Stimulated activated CD8-positive, alpha-beta memory T cell treated with anti-CD3 and anti-CD28 coated beads, Interleukin-7, amount 100 ng/mL, for 1 hour (primary cell): ENCODE results near the gene SLIT3.

Experiments
- DNase-seq, 2 donors: peaks; one replicate each; pipeline ENCODE4 v3.0.0-alpha.2; 2020; ENCODE audit warnings: low read depth in 2 of 2

SLIT3 gene

DNA sequence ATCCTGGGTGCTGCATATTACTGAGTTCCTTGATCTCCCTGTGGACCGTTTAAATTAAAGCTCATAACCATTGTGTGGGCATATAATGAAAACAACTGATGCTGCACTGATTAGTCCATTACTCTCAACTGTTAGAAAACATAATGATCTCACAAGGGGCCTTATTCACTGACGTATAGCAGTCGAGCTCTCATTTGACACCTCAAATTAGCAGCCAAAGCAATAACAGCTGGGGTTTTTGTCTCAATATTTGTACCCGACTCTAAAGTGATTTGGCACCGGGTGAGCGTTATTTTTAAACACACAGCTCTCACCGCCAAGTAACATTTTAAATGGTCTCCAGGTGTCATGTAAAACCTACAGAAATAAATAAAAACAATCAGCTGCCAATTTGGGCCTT lies 469.6 kb downstream of the SLIT3 start:
- DNase-seq, result no peak

DNA sequence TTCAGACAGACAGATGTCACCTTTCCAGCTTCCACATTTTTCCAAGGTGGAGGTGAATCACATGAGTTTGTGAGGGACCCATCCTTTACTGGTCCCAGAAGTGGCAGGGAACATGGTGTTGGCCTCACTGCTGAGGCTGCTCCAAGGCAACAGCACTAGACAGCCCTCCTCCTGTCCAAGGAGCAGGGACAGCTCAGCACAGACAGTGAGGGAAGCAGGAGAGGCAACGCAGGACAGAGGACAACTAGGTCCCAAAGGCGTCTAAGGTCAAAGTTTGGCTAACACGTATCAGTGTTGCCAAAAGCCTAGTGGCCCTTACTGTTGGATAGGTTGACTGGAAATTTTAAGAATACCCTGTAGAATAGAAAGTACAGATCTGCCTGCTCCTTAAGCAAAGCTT lies 470.1 kb downstream of the SLIT3 start:
- no peak for DNase-seq

DNA sequence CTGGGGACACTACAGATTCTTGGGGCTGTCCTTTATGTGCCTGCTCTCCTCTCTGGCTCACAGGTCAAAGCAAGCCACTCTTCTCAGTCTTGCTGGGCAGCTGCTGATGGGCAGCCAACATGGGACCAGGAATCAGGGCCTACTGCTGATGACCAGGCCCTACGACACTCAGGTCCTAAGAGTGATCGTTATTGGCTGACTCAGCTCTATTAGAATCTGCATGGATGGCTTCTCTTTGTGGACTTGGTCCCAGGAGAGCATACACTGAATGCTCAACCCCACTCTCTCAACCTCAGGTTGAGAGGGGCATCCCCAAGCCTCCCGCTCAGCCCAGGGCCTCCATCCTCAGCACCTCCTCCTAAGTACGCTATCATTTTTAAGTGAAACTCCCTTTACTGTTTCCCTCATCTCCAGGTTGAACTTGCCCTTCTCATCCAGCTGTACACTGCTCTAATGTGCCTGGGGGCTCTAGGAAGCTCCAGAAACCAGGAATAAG lies 471.0 kb downstream of the SLIT3 start:
- no peak for DNase-seq

DNA sequence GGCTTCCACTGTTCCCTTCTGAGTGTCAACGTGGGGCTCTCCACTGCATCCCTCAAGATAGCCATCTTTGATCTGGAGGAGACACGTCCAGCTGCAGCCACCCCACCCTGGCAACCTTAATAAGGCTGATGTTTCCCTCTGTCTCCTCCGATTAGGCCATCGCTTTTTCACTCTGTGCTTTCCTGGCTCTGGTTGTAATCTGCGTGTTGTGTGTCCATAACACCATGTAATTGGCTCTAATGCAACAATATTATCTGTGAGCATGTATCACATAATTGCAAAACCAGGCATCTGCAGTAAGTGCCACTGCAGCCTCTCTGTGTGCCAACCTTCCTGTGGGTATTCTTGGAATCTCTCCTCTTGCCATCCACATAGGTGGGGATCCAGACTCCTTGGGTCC lies 471.9 kb downstream of the SLIT3 start:
- no peak for DNase-seq

DNA sequence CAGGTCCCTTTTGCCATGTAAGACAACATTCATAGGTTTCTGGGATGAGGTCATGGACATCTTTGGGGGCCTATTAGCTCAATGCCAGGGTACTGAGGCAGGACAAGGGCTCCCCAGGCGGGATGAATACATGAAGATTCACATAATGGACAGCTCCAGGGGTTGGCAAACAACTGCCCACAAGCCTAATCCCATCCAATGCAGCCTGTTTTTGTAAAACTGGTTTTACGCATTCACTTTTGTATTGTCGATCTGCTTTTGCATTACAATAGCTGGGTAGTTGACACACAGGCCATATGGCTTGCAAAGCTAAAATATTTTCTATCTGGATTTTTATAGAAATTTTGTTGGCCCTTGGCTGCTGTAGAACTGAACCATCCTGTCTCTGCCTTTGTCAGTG lies 473.3 kb downstream of the SLIT3 start:
- DNase-seq, result no peak

DNA sequence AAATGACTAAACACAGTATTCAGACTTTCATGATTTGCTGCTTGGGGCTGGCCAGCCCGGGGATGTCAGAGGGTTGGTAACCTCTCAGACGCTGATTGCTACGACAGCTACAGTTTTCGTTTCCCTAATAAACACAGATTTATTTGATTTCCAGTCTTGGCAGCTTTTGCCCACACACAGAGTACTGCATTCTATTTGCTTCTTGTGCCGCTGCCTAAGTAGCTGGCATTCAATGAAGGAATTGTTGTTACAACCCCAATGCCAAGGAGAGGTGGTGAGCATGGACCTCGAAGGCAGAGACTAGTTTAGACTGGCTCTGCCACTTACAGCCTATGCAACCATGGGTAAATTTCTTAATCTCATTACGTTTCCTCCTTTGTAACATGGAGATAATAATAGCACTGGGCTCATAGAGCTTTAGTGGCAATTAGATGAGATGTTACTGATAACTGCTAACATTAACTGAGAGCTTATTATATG lies 474.7 kb downstream of the SLIT3 start:
- DNase-seq, result no peak

DNA sequence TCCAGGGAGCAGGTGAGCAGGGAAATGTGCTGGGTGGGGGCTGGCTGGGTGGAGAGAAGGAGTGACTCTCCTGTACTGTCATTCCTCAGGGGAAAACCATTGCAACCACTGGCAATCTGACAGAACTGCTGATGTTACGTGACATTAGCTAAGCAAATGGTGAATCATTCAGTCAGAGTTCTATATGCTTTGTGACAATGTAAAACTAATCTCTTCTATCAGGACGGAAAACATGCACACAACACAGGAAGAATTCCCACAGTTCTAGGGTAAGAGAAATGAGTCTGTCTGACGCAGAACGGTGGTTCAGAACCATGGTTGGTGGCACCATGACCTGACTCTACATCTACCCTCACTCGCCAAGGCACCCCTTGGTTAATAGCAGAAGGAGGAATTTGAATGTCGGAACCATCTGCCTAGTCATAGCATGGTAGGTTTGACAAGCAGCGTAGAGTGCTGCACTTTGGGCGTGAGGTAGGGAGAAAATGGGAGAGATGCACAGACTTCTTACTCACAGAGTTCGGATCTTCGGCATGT lies 478.1 kb downstream of the SLIT3 start:
- no peak for DNase-seq

DNA sequence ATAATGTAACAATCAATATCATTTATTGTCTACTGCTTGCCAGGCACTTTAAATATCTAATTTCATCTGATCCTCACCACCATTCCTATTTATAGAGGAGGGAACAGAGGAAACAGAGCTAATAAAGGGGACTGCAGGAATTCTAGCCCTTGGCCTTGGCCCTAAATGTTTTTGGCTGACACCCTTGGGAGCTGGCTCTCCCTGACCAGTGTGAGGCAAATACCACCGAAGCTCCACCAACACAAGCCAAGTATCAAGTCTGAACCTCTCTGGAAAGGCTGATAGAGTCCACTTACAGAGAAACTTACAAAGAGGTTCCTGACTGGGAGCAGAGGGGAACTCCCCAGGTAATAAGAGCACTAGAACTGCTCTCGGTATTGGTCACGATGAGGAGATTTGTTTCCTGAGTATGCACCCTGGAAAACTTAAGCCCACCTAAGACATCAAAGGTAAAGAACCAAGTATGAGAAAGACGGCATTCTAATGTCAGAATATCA lies 478.6 kb downstream of the SLIT3 start:
- no peak for DNase-seq

DNA sequence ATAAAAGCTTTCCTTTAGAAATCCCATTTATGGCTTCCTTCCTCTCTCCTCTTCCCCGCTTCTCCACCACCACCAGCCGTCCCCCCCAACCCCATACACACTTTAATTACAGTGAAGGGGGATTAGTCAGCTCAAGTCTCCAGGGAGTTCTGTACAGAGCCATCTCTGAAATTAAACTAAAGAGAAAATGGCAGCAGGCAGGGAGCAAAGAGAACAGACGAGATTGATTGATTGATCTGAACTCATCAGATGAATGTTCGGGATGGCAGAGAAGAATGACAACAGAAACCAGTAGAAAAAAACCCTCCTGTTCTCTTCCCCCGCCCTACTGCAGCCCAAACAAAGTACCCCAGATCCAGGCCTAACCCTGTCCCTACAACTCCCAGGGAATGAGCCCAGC lies 480.1 kb downstream of the SLIT3 start:
- no peak for DNase-seq

DNA sequence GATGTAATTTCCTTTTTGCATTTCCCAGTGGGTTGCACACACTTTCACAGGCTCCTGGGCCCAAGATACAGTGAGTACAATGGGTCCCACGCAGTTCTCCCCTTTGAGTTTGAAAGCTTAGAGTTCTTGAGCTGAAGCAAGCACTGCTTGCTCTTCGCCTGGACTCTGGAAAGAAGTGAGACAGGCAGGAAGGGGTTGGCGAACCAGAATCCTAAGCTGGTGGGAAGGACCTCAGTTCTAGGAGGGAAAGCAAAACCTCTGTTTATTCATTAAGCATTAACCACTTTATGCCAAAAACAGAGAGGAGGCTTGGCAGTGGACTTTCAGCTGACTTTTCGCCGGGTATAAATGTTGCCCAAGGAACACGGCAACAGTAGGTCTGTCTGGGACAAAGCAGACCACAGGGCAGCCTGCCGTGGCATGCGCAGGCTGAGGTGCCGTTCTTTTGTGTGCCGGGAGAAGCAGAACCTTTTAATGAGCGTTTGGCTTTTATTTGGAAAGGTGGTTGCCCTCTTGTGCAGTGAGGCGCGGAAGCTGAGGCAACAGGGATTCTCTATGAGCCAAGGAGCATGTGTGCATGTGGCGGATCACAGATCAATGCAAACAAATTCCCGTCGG lies 481.8 kb downstream of the SLIT3 start:
- no peak for DNase-seq

DNA sequence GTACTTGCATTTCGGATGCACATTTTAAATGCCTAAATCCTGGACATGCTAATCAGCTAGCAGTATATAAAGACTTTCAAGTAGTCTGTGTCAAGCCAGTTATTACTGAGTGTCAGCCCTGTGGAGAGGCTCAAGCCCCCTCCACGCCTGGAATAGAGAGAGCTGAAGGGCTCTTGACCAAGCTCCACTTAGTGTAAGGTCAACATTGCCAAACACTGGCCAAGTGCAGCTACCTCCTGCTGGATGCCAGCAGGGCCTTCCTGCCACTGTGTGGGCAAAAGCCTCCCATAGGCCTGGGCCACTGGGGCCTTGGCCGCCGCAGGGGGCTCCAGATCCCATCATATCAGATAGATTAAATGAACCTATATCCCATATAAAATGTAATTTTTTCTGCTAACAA lies 482.4 kb downstream of the SLIT3 start:
- DNase-seq, result no peak

DNA sequence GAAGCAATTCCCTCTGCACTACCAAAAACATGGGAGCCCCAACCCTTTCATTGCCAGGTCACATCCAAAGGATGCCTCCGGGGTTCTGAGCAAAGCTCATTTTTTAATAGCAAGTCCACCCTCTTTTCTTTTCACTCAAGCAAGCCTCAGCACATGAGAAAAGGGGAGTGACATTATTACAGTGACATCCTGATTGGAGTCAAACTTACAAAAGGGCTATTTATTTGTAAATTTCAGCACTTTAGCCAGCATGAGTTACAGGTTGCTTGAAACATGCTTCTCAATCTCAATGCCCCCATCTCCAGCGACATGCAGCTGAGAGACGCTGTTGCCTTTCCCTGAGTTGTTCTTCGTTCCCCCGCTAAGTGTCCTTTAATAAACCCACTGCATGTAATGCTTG lies 483.3 kb downstream of the SLIT3 start:
- no peak for DNase-seq

DNA sequence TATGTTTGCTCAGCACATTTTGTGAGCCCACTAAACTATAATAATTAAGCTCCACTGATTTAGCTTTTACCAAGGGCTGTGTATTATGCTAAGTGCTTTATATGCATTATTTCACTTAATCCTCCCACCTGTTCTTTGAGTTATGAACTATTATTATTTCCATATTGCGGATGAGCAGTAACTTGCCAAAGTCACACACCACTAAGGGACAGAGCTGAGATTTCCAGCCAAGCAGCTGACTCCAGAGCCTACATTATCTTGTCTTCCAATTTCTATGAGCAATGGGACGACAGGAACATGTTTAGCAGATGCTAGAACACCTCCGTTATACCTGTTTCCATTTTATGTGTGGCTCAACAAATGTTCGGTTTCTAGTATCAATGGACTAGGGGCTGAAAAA lies 484.3 kb downstream of the SLIT3 start:
- DNase-seq, result no peak

DNA sequence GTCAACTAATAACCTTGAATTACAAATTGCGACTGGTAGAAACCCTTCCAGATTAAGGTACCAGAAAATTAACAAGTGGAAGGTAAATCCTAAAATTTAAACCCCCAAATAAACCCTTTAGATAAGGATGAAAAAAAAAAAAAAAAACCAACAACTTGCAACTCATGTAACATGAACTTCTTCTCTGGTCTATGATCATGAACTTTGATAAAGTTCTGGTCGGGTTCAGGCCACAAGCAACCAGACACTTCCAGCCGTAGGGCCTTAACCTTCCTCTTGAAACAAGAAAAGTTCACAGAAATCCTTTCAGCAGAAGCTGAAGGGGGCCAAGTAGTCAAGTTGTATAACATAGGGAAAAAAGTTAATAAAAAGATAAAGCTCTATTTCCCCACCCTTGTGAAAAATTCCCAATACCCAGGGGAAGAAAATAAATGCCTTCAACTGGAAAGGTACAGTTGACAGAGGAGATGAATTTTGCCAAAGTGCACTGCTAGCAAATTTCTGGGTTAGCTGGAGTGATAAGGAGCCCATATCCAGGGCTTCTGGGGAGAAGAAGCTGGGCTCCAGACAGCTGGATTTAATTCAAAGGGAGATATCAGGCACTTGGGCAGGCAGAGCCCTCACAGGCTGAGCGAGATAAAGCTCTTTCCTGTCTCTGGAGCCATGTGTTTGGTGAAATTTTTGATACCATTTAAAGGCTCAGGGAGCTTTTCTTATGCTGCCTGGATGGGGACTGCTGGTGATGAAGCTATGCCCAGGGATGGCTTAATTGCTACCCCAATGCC lies 487.6 kb downstream of the SLIT3 start:
- no peak for DNase-seq

DNA sequence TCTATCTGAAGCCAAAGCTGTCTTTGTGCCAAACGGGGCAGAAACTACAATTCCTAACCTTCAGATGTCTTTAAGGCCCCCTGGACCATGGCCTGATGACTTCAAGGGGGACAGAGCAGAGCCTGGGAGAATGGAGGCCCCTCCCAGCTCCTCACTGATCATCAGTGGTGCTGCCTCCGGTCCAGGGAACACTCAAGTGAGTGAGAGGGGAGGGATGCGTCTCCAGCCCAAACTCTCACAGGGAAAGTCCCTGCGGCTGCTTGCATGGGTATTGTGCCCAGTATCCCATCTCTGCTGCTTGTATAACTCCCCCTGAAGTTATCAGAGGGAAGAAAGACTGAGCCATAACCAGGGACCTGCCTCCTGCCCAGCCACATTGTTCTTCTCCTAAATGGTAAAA lies 490.3 kb downstream of the SLIT3 start:
- no peak for DNase-seq

DNA sequence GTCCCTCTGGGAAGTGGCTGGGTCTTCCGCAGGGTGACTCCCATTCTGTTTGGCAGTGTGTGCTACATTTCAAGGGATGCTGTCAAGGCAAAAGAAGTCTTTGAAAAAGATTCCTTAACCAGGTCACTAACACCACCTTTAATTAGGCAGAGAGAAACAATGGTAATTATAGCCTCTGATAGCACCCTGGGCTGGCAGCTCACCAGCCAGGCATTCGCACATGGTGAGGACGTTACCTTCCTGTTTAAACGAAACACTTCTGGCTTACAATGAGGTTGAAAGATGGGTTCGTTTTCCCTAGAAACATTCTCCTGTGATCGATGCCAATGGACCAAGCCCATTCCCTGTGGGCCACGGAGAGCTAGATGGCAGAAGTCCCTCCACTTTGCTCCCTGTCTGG lies 491.7 kb downstream of the SLIT3 start:
- DNase-seq, result no peak

DNA sequence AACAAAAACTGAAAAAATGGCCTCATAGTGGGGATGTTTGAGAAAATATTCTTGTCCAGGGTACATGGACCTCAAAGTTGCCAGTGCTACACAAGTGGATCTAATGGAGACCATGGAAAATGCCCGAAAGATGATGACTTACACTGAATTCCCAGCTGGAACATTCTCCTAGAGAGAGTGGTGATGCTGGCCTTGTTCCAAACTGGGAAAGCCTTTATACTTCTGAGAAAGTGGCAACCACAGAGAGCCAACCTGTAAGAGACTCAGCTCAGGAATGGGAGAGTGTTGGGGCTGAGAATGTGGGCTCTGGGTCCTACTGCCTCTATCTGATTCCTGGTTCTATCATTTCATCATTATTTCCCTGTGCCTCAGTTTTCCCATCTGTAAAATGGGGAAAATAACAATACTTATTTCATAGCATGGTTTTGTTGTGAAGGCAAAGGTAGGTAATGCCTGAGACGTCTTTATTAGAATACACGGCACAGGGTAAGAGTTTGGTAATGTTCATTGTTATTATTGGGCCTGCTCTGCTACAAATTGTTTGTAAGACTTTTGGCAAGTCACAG lies 492.8 kb downstream of the SLIT3 start:
- DNase-seq, result no peak

DNA sequence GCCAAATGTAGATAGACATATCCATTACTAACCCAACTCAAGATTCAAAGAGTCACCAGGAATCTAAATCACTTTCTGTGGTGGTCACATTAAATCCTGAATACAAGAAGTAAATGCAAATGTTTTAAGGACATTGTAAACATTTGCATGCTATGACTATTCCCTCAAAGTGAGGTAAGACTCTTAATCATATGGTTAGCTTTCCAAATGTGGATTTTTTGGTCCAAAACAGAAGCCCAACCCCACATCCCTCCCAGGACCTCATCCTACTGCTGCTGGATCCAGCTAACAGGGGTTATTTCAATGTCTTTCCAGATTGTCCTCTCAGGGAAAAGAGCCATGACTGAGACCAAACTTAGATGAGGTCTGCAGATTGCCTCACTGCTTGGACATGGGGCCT lies 493.7 kb downstream of the SLIT3 start:
- no peak for DNase-seq

DNA sequence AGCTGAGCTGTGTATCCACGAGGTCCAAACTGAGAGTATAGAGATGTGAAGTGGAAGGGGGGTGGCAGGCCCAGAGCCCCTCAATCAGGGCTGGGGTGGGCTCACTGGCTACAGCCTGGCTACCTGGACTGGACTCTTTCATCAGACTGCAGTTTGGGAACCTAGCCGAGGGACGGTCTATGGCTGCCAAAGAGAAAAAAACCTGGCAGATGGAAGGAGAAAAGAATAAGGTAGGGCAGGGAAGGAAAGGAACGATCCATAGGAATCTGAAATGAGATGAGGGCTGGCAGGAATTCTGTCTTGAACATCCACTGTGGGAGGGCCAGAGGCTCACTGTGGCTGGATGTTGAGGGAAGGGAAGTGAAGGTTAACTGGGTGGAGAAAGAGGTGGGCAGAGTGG lies 497.4 kb downstream of the SLIT3 start:
- no peak for DNase-seq

DNA sequence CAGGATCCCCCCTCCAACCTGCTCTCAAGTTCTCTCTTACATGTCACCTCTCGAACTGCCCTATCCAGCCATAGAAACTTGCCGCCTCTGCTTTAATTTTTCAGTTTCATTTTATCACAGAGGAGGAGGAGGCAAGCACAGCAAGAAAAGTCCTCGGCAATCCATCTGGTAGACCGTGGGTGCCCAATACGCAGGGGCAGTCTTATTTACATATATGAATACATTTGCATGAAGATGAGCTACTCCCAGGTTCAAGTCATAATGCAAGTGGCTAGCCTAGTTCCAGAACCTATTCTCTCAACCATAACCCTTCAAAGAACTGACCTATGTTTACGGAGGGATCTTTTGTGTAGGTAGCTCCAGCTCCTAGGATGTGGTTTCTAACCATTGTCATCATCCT lies 498.6 kb downstream of the SLIT3 start:
- DNase-seq, result no peak

DNA sequence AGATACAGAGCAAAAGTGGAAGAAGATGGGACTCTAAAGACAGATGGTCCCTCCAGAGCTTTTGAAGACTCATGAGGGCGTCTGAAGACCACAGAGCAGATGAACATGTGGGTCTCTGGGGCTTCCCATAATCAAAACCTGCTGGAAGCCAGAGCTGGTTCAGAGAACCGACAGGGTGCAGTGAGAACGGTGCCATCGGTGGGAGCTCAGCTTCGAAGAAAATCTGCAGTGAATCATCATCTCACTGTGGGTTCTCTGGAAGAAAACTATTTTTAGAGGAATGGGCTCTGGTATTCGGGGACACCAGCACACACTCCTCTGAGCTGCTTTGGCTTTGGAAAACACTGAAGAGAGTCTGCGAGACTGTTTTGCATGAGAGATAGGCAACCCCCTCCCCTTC lies 499.4 kb downstream of the SLIT3 start:
- DNase-seq, result no peak

DNA sequence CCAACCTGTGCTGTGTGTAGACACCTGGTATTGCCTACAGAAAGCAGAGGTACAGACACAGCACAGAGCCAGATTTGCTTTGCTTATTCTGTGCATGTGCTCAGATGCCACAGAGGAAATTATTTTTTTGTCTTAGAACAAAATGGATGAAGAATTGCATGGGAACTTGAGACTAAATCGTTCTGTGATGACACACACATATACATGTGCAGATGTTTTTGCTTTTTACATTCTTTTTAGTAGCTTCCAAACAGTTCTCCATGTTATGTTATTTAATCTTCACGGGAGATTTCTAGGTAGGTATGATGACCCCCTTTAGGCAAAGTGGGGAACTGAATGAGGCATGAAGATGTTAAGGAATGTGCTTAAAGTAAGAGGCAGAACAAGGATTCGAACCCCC lies 500.2 kb downstream of the SLIT3 start:
- no peak for DNase-seq
